Limb (tissue), 2 donors: Measurements from ENCODE around the gene URGCP.
"Not testable (repeated sequence)": the region's sequence is repeated elsewhere in the genome, so short reads cannot be mapped to it uniquely, and the experiment has no call there.

ENCODE experiments used
- DNase-seq, 2 donors: peaks; one replicate each; pipeline ENCODE4 v3.0.0-alpha.2; 2016; ENCODE audit errors: extremely low spot score in 2 of 2

URGCP gene

DNA sequence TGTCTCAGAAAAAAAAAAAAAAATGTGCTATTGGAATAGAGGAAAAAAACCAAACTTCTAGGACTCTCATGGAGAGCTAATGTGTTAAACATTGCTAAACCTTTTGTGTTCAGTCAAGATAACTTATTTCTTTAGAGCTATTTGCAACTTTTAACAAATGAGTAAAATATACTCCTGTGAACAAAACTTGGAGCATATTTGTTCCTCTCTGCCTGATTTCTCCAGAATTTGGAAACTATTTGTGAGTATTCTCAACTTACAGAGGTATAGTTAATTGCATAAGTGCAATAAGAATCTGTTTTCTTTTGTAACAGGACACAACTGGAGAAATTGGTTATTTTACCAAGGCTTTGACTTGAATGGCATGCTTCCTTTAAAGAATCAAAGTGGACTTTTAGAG is 75.5 kb downstream of the URGCP start:
- DNase-seq, result not testable (repeated sequence)
